EL (cell line): ENCODE data around the gene FAM13B.
"Not testable (repeated sequence)": the region's sequence is repeated elsewhere in the genome, so short reads cannot be mapped to it uniquely, and the experiment has no call there.

Experiments
- DNase-seq: peaks from one replicate; pipeline ENCODE4 v3.0.0-alpha.2; 2016

FAM13B gene

GRCh38 chr5:138032572-138033385, at the start of gene FAM13B:
FAM13B (minus strand) TSS chr5:138033079; CDS start chr5:138019111, 13,968 bp downstream.
- DNase-seq = peak; percentile 78

- DNase-seq = no peak
These were observed 49.2 kb upstream of the FAM13B start for GRCh38 chr5:138082033-138082432.

- no peak for DNase-seq
These were observed 45.2 kb upstream of the FAM13B start for GRCh38 chr5:138078006-138078643.

GRCh38 chr5:138077064-138077696, 44.3 kb upstream of the FAM13B start:
- DNase-seq = peak; percentile 68

GRCh38 chr5:138070026-138070425, 37.1 kb upstream of the FAM13B start:
- DNase-seq = not testable (repeated sequence)

GRCh38 chr5:138068742-138069600, 36.1 kb upstream of the FAM13B start:
- DNase-seq = peak; percentile 75

- DNase-seq = no peak
These were observed 35.1 kb upstream of the FAM13B start for GRCh38 chr5:138067945-138068344.

- no peak for DNase-seq
These were observed 32.2 kb upstream of the FAM13B start for GRCh38 chr5:138065102-138065501.

GRCh38 chr5:138064526-138064925, 31.6 kb upstream of the FAM13B start:
- no peak for DNase-seq

GRCh38 chr5:138054847-138055558, 22.1 kb upstream of the FAM13B start:
- DNase-seq = no peak

GRCh38 chr5:138054206-138054605, 21.3 kb upstream of the FAM13B start:
- DNase-seq = no peak

GRCh38 chr5:138053554-138053953, 20.7 kb upstream of the FAM13B start:
- no peak for DNase-seq

GRCh38 chr5:138052718-138053117, 19.8 kb upstream of the FAM13B start:
- not testable (repeated sequence) for DNase-seq

- no peak for DNase-seq
These were observed 18.8 kb upstream of the FAM13B start for GRCh38 chr5:138051441-138052296.

GRCh38 chr5:138045283-138045682, 12.4 kb upstream of the FAM13B start:
- DNase-seq = not testable (repeated sequence)

GRCh38 chr5:138038826-138039225, 5.9 kb upstream of the FAM13B start:
- DNase-seq = no peak

GRCh38 chr5:138037907-138038633, 5.2 kb upstream of the FAM13B start:
- DNase-seq = no peak

GRCh38 chr5:138037271-138037670, 4.4 kb upstream of the FAM13B start:
- no peak for DNase-seq

GRCh38 chr5:138035605-138036537, 3.0 kb upstream of the FAM13B start:
- peak; percentile 84 for DNase-seq
